Stimulated activated CD4-positive, alpha-beta T cell treated with anti-CD3 and anti-CD28 coated beads, Interleukin-15, amount 100 ng/mL, for 48 hours (primary cell): ENCODE measurements around the gene RHEX.
"Not testable (repeated sequence)": the region's sequence is repeated elsewhere in the genome, so short reads cannot be mapped to it uniquely, and the experiment has no call there.

Source experiments
- DNase-seq, 2 donors: peaks; one replicate each; pipeline ENCODE4 v3.0.0-alpha.2; 2020; ENCODE audit warnings: low read depth in 2 of 2

RHEX gene

DNA sequence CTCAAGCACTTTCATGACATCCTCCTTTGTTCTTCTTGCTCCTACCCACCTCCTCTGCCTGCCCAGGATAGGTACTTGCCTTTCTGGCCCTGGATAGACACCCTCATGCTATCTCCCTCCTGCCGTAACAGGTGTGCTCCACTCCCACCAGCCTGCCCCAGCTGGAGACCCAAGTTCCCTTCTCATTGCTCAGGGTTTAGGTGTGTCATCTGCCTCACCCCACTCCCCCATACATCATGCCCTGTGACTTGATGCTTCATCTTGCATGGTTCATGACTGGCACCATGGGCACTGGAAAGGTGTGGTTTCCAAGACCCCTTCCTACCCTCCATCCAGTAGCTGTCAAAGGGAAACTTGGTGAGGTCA, 5.9 kb downstream of the RHEX start:
- DNase-seq, result no peak

DNA sequence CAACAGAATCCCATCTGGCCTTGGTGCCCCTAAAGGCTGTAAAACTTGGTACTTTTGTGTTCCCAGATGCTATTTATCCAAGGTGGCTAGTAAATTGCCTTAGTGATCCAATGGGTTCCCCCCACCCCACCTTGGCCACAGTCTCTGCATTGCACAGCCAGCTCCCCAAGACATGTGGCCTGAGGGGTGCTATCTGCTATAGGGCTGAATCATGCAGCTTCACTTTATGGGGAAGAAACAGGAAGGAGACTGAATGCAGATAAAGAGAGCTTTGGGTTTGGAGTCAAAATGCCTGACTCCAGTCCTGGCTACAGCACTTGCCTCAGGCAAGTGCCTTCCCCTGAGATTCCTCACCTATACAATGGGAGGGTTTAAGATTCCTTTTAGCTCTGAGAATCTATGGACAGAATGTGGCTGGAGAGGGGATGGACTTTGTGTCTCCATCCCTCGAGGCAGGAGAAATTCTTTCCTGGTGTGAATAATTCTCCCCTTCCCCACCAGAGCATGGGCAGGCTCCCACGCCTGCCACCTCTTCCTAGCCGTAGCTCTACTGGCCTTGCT, 6.5 kb downstream of the RHEX start:
- no peak for DNase-seq

DNA sequence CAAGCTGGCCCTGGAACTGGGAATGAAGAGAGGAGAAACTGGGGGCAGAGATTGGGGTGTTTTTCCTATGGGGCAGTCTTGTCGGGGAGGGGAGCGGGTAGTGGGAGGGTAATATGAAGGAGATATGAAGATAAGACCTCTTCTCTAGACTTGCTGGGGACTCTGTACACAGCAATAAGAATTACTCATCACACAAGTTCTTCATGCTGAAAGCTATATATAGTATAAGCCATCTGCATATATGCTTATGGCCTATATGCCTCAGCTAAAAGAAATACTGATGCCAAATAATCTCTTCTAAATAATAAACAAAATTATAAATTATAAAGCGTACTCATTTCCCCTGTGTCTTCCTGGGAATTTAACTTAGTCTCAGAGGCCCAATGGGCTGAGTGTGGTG, 7.9 kb downstream of the RHEX start:
- DNase-seq, result no peak

DNA sequence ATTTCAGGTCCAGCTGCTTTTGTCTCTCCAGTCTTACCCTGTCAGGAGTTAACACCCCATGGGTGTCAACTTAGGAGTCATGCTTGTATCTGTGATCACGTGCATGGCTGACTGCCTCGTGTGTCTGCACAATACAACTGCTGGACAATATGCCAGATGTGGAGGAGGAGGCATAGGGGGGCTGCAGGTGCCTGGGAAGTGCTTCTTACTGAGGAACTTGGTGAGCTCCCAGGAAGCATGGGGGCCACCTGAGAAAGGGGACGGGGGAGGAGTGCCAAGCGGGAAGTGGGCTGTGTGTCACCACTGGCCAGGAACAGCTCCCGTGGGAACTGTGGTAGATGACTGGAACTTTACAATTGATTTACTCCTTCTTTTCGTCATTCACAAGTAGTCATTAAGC, 9.5 kb downstream of the RHEX start:
- DNase-seq, result no peak

DNA sequence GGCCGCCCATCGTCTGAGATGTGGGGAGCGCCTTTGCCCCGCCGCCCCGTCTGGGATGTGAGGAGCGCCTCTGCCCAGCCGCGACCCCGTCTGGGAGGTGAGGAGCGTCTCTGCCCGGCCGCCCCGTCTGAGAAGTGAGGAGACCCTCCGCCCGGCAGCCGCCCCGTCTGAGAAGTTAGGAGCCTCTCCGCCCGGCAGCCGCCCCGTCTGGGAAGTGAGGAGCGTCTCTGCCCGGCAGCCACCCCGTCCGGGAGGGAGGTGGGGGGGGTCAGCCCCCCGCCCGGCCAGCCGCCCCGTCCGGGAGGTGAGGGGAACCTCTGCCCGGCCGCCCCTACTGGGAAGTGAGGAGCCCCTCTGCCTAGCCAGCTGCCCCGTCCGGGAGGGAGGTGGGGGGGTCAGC, 11.0 kb downstream of the RHEX start:
- not testable (repeated sequence) for DNase-seq

DNA sequence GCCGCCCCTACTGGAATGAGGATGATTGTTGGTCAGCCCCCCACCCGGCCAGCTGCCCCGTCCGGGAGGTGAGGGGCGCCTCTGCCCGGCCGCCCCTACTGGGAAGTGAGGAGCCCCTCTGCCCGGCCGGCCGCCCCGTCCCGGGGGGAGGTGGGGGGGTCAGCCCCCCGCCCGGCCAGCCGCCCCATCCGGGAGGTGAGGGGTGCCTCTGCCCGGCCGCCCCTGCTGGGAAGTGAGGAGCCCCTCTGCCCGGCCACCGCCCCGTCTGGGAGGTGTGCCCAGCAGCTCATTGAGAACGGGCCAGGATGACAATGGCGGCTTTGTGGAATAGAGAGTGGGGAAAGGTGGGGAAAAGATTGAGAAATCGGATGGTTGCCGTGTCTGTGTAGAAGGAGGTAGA, 11.5 kb downstream of the RHEX start:
- DNase-seq, result not testable (repeated sequence)

DNA sequence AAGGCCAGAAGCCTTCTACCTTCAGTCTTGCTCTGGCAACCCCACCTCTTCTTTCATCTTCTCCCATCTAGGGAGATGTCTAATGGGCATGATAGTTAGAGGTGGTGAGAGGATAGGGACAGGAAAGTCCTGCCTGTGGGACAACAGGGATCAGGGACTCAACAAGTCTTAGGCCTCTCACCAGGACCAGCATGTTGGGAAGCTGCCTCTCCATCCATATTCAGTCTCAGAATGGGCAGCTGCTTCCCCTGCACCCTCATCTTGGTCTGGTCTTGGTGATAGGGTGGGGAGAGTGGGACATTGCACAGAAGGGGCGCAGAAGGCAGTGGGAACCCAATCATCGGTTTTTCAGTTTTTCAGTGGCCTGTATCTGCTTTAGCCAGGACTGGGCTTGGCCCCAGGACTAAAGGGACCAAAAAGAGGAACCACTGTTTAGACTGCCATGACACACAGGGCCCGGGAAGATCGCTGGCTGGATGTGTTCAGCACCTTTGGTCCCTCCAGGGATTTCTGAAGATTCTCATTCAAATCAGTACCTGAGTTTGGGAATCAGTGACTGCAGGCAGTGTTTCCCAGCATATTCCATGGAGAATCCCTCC, 12.7 kb downstream of the RHEX start:
- no peak for DNase-seq

DNA sequence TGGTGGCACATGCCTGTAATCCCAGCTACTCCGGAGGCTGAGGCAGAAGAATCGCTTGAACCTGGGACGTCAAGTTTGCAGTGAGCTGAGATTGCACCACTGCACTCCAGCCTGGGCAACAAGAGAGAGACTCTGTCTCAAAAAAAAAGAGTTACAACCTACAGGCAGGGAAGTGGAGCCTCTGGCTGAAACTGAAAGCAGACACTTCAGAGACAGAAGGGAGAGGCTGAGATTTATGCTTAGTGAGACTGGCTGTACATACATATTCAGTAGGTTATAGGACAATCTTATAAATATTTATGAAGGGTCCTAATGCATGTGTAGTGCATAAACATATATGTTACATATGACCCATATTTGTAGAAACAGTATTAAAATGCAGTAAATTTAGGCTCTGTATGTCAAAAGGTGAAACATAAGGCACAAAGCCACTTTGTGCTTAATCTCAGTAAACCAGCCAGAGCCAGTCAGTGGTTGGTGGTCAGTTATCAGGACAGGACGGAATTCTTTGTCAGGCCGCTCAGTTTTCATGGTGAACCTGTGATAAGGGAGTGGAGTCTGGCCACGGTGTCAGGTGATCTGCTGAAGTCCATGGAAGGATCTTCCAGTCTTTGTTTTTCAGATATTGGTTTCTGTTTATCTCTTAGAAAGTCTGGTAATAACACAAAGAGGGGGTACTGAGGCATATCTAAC, 13.7 kb downstream of the RHEX start:
- no peak for DNase-seq

DNA sequence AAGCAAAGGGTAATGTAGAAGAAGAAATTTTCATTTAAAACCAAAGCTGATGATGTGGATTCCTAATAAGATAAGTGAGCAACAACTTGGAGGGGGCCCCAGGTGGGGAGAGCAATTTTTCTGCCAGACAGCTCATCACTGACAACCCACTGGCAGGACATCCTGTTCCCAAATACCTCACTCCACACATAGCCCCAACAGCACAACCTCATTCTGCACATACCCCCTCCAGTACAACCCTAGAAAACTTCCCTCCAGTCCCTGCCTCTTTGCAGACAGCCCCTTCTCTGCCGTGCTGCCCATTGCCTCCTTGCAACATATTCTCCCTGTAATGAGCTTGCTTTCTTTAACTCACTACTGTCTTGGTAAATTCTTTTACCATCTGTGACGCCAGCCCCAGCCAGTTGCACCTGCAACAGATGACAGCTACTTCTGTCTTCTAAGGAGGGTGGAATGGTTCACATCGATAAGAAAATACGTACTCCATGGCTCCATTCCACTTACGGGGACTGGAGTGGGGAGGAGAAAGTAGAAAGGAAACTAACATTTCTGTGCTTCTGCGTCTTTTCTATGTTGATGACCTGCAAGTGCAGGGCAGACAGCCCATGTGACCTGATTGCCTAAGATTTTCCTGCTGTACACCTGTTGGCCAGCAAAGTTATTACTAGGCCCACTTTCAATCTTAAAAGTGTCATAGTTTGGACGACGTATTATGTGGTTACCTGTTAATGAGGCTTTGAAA, 14.7 kb downstream of the RHEX start:
- DNase-seq, result no peak

DNA sequence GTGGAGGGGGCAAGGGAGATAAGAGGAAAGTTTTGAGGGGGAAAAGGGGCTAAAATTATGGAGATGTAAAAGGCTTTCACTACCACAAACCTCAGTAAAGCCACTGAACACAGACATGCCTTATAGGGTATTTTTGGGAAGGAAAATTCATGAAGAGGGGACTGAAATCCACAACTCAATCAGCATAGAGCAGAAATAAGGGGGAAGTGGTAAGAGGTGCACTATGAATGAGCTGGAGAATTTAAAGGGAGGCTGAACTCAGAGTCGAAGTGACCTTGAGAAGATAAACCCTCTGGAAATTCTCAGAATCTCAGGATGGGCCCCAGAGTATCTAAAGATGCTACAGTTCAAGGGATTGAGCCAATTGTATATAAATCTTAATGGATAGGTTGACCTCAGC, 15.3 kb downstream of the RHEX start:
- no peak for DNase-seq

DNA sequence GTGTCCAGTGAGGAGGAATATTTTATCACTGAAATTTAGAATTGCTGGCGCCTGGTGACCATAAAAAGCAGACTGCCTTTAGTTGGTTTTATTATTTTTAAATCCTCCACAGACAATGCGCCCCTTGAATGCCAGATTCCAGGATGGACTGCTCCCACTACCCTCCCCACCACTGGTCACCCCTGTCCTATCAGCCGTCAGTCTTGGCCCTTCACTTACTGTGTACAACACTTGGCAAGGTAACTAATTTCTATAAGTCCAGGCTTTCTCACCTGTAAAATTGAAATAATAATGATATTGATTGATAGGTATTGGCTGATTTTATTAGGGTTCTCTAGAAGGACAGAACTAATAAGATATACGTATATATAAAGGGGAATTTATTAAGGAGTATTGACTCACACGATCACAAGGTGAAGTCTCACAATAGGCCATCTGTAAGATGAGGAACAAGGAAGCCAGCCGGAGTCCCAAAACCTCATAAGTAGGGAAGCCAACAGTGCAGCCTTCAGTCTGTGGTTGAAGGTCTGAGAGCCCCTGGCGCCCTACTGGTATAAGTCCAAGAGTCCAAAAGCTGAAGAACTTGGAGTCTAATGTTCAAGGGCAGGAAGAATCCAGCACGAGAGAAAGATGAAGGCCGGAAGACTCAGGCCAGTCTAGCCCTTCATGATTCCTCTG, 17.8 kb downstream of the RHEX start:
- no peak for DNase-seq

DNA sequence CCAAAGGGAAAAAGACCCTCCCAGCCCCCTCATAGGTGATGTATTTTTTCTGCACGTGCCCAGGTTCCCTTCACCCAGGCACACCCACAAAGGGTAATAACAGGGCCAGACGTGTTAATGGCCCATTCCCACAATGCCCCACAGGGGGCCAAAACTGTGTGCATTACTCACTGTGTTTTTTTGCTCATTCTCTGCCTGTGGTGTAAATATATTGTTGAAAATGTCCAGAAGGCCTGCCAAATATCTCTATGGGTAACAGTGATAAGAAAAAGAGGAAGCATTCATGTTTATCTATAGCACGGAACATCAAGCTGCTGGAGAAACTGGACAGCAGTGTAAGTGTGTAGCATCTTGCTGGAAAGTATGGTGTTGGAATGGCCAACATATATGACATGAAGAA, 21.9 kb downstream of the RHEX start:
- no peak for DNase-seq

DNA sequence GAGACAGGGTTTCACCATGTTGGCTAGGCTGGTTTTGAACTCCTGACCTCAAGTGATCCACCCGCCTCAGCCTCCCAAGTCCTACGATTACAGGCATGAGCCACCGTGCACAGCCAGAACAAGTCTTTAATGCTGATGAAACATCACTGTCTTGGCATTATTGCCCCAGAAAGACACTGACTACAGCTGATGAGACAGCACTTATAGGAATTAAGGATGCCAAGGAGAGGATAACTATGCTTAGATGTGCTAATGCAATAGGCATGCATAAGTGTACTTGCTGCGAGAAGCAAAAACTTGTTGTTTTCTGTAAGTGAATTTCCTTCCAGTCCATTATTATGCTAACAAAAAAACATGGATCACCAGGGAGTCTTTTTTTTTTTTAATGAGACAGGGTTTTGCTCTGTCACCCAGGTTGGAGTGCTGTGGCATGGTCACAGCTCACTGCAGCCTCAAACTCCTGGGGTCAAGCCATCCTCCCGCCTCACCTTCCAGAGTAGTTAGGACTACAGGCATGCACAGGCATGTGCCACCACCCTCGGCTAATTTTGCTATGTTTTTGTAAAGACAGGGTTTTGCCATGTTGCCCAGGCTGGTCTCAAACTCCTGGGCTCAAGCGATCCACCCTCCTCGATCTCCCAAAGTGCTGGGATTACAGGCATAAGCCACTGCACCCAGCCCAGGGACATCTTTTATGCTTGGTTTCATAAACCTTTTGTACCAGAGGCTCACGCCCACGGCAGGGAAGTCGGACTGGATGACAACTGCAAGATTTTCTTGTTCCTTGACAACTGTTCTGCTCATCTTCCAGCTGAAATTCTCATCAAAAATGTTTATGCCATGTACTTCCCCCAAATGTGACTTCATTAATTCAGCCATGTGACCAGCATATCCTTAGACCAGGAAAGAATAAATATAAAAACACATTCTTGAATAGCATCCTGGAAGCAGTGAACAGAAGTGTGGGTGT, 23.1 kb downstream of the RHEX start:
- DNase-seq, result no peak

DNA sequence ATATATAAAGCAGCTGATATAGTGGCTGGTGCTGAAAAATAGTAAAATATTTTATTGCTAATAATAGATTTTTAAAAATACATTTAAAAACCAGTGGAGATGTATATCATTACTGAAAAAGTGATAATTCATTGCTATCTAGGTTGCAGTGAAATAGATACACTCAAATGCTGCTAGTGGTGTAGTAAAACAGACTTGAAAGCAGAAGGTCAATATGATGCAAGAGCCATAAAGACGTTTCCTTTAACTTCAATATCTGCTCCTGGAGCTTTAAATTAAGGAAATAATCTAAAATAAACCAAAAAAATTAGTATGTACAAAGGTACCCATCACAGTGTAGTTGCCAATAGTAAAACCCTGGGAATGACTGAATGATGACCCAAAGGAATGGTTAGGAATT, 26.2 kb downstream of the RHEX start:
- DNase-seq, result no peak

DNA sequence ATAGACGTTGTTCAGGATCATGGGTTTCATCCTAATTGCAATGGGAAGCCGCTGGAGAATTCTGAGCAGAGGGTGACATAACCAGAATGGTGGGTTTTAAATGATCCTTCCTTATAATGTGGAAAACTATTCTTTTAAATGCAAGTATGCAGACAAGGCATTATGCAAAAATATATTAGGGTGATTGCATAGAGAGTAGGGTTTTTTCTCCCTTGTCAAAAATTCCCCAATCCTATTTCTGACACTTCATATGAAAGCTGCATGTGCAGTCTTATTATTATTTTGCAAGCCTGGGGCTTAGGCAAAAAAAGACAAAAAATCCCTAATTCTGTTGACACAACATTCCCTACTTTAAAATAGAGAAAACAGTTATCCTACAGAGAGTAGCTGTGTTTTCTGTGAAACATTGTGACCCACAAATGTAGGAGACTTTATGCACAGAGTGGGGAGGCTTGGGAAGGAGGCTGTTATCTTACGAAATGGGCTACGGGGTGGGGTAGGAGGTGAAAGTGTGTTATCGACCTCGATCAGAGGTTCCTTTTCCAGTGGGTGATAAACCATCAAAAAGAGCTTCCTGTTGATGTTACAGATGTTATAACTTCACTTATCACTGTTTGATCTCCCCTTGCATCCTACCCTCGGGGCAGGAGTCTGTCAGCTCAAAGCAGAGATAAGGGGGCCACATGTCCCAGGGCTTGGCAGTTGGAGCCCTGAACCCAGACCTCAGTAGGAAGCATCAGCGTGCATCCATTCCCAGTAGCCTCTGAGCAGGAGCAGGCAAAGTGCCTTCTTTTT, 27.2 kb downstream of the RHEX start:
- DNase-seq, result no peak

DNA sequence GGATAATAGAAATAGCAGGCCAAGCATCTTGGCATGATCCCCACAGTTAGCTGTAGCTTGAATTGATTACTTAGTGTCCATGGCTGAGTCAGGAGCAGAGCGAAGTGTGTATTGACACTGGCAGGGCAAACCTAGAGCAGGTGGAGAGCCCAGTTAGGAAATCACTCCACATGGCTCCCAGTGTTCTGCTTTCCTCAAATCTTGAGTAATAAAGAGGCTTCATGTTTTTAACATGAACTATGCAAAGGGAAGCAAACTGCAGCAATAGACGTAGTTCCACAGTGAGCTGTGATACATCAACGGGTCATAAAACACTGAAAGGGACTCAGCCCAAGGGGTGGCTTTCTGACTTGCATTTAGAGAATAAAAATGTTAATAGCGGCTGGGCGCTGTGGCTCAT, 28.9 kb downstream of the RHEX start:
- no peak for DNase-seq

DNA sequence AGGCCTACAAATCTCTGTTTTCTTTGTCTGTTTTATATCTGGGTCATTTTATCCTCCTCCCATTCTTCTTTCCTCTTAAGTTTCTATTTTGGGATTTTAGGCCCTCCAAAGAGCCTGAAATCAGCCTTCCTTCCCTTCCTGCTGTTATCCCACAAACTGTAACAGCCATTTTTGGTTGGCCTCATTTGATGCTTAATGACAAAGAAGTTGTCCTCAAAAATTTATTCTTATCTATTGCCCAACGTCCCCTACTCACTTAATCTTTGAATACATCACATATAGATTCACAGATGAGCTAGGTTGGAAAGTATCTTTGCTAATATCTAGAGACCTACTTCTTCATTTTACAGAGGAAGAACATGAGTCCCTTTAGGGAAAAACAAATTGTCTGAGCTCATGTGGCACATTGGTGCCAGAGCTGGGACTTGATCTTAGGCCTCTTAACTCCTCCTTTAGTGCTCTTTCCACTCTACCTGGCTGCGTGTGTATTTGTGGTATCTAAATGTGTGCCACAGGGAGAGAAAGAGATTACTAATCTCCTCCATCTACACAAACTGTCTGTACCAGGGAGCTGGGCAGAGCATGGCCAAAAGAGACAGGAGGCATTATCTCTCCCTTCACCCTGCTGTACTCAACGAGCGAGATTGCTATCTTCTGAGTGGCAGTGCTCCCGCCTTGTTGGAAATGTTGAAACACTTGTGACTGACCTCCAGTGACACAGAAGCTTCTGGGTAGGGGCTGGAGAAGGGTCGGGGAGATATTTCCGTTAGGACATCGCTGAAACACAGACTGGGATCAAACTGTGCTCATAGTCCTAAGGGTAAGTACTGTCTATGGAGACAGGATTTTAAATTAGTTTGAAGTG, 30.1 kb downstream of the RHEX start:
- no peak for DNase-seq

DNA sequence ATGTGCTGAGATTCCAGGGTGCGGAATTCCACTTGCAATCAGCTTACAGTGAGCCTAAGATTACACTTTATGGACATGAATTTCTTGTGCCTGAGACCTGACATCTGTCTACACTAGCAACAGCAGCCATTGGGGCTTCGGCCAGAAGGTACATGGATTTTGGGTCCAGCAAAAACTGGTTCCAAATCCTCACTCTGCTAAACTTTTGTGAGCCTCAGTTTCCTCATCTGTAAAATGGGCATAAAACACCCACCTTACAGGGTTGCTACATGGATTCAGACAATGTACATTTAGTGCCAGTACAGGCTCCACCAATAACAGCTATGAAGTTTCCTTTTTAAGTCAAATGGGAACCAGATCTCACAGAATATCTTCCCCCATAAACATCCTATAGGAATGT, 30.8 kb downstream of the RHEX start:
- DNase-seq, result no peak

DNA sequence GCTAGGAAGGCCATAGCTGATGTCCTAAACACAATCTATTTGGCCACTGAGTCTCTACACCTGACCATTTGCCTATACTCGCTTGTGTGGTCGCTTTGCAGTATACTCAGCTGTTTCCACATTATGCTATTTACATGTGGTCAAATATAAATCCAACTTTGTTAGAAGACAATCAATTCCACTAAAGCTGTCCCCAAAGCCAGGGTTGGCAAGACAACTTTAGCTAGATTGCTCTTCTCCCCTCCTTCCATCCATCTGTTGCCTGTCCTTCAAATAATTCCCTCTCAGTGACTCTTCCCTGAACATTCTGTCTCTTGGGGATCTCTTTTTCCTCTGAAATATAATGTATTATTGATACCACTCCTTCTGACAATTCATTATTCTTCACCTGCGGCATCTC, 34.1 kb downstream of the RHEX start:
- DNase-seq, result no peak
